Astrocyte (in vitro differentiated cells and primary cell): Measurements from ENCODE around the gene MLLT10. TPM values are rescaled to one million over a fixed set of nuclear protein-coding genes. Genes with fewer than 3 reads are reported as not detected.

Source experiments
- DNase-seq: peaks from one replicate; pipeline ENCODE4 v3.0.0-alpha.2; 2010; ENCODE audit warnings: low read depth
- FAIRE-seq: peaks from 2 replicates; lab custom pipeline; 2011; peaks lifted over from hg19 to GRCh38; lab: Jason Lieb, UNC
- H2AFZ ChIP-seq: 2 replicates; pipeline ENCODE4 v1.6.0; 2012; ENCODE audit warnings: low read depth, low read length, inconsistent platforms
- H3K27ac ChIP-seq: 2 replicates; pipeline ENCODE4 v1.5.1; 2011; ENCODE audit warnings: low read depth, low read length, inconsistent platforms
- H3K27me3 ChIP-seq: 2 replicates; pipeline ENCODE4 v1.6.0; 2011; ENCODE audit warnings: low read length, inconsistent platforms; ENCODE audit not compliant: insufficient read depth
- H3K36me3 ChIP-seq: 2 replicates; pipeline ENCODE4 v1.5.1; 2011; ENCODE audit warnings: low read length, inconsistent platforms; ENCODE audit not compliant: insufficient read depth
- H3K4me1 ChIP-seq: 2 replicates; pipeline ENCODE4 v1.5.1; 2011; ENCODE audit warnings: low read length, inconsistent platforms; ENCODE audit not compliant: insufficient read depth
- H3K4me2 ChIP-seq: 2 replicates; pipeline ENCODE4 v1.6.0; 2012; ENCODE audit warnings: low read length, inconsistent platforms
- H3K4me3 ChIP-seq: 2 replicates; pipeline ENCODE4 v1.5.1; 2011; ENCODE audit warnings: low read depth, mild to moderate bottlenecking, low read length, inconsistent platforms; ENCODE audit not compliant: insufficient read depth
- H3K79me2 ChIP-seq: 2 replicates; pipeline ENCODE4 v1.6.0; 2012; ENCODE audit warnings: mild to moderate bottlenecking, low read length, inconsistent platforms; ENCODE audit not compliant: insufficient read depth
- H3K9ac ChIP-seq: 2 replicates; pipeline ENCODE4 v1.6.0; 2012; ENCODE audit warnings: mild to moderate bottlenecking, low read length, inconsistent platforms
- H3K9me3 ChIP-seq: 2 replicates; pipeline ENCODE4 v1.5.1; 2012; ENCODE audit warnings: low read depth, mild to moderate bottlenecking, low read length, inconsistent platforms; ENCODE audit not compliant: insufficient read depth
- H4K20me1 ChIP-seq: 2 replicates; pipeline ENCODE4 v1.6.0; 2012; ENCODE audit warnings: low read length, inconsistent platforms; ENCODE audit not compliant: insufficient read depth
- H3K27ac Mint-ChIP-seq: one replicate; pipeline ENCODE4 v1.8.0; 2021; ENCODE audit warnings: mild to moderate bottlenecking, mixed read lengths; ENCODE audit not compliant: unreplicated experiment
- H3K27me3 Mint-ChIP-seq: one replicate; pipeline ENCODE4 v1.8.0; 2021; ENCODE audit warnings: low read depth, mixed read lengths; ENCODE audit not compliant: unreplicated experiment
- H3K36me3 Mint-ChIP-seq: one replicate; pipeline ENCODE4 v1.8.0; 2021; ENCODE audit warnings: low read depth, mixed read lengths; ENCODE audit not compliant: unreplicated experiment
- H3K4me1 Mint-ChIP-seq: one replicate; pipeline ENCODE4 v1.8.0; 2021; ENCODE audit warnings: low read depth, mixed read lengths; ENCODE audit not compliant: unreplicated experiment
- H3K4me3 Mint-ChIP-seq: one replicate; pipeline ENCODE4 v1.8.0; 2021; ENCODE audit warnings: mild to moderate bottlenecking, moderate library complexity, mixed read lengths; ENCODE audit not compliant: unreplicated experiment
- H3K9me3 Mint-ChIP-seq: one replicate; pipeline ENCODE4 v1.8.0; 2021; ENCODE audit warnings: mild to moderate bottlenecking, mixed read lengths; ENCODE audit not compliant: unreplicated experiment
- EZH2 ChIP-seq: IDR thresholded peaks from 2 replicates; pipeline ENCODE4 v1.6.1; 2012; ENCODE audit warnings: mild to moderate bottlenecking, low read length, inconsistent platforms; ENCODE audit not compliant: insufficient read depth
- total RNA-seq: library from RNA; stranded (reverse); gene quantifications from 2 replicates; pipeline ENCODE4 v1.2.1, GENCODE V29; 2021
- TF ChIP-seq, protein P1 (sequence below): IDR thresholded peaks from 2 replicates; pipeline ENCODE4 v1.5.1; 2011; ENCODE audit warnings: low read depth, mild to moderate bottlenecking, inconsistent platforms, low read length, moderate library complexity; ENCODE audit not compliant: insufficient read depth

MLLT10 gene
- total RNA-seq, 1 donor from 2014 or later: 46.9 TPM

DNA sequence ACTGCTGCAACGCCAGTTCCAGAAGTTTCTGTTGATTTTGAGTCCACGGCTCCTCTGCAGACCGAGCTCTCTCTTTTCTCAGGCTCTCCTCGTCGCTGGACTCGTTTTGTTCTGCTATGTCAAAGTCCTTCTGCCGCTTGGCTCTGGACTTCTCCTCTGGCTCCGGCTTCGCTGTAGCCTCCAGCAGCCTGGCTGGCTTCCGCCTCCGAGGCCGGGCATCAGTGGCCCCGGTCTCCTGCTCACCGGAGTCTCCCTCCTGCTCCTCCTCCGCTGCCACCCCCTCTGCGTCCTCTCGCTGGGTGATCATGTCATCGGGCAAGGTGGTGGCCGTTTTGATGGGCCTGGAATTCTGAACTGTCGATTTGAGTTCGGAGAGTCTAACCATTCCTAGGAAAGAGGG, 225.2 kb downstream of the MLLT10 start:
- no peak for FAIRE-seq
- H3K79me2 ChIP-seq: no peaks in the 10 kb centered on the region
- no peaks in the 10 kb centered on the region for H3K27me3 ChIP-seq
- Mint-ChIP-seq H3K27ac (no peak overlapping the region), H3K4me3 (no peak overlapping the region), H3K36me3 (peaks cover 11% of the 10 kb centered on the region), H3K9me3 (no peaks in the 10 kb centered on the region), H3K27me3 (no peaks in the 10 kb centered on the region), H3K4me1 (peaks cover 6% of the 10 kb centered on the region)
- no peak overlapping the region for H3K27ac ChIP-seq
- H3K9me3 ChIP-seq: no peaks in the 10 kb centered on the region
- H3K36me3 ChIP-seq: peaks cover 5% of the 10 kb centered on the region
- no peak overlapping the region for H2AFZ ChIP-seq
- H3K9ac ChIP-seq: no peak overlapping the region
- DNase-seq: no peak
- H4K20me1 ChIP-seq: no peaks in the 10 kb centered on the region
- no peak for TF ChIP-seq EZH2
- TF ChIP-seq, protein P1, sequence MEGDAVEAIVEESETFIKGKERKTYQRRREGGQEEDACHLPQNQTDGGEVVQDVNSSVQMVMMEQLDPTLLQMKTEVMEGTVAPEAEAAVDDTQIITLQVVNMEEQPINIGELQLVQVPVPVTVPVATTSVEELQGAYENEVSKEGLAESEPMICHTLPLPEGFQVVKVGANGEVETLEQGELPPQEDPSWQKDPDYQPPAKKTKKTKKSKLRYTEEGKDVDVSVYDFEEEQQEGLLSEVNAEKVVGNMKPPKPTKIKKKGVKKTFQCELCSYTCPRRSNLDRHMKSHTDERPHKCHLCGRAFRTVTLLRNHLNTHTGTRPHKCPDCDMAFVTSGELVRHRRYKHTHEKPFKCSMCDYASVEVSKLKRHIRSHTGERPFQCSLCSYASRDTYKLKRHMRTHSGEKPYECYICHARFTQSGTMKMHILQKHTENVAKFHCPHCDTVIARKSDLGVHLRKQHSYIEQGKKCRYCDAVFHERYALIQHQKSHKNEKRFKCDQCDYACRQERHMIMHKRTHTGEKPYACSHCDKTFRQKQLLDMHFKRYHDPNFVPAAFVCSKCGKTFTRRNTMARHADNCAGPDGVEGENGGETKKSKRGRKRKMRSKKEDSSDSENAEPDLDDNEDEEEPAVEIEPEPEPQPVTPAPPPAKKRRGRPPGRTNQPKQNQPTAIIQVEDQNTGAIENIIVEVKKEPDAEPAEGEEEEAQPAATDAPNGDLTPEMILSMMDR: no peak
- no peak overlapping the region for H3K4me2 ChIP-seq
- H3K4me3 ChIP-seq: no peak overlapping the region
- H3K4me1 ChIP-seq: no peaks in the 10 kb centered on the region

GRCh38 chr10:21760332-21760731, 226.3 kb downstream of the MLLT10 start:
- H3K9ac ChIP-seq: no peak overlapping the region
- no peak overlapping the region for H3K4me3 Mint-ChIP-seq
- peaks cover 6% of the 10 kb centered on the region for H3K4me1 Mint-ChIP-seq
- H3K4me2 ChIP-seq: no peak overlapping the region
- peaks cover 11% of the 10 kb centered on the region for H3K36me3 Mint-ChIP-seq
- H4K20me1 ChIP-seq: no peaks in the 10 kb centered on the region
- no peak overlapping the region for H3K27ac ChIP-seq
- TF ChIP-seq, protein P1: no peak
- no peak for TF ChIP-seq EZH2
- no peak overlapping the region for H3K4me3 ChIP-seq
- H3K27ac Mint-ChIP-seq: no peak overlapping the region
- H3K27me3 ChIP-seq: no peaks in the 10 kb centered on the region
- FAIRE-seq (no peak), DNase-seq (no peak)
- no peak overlapping the region for H2AFZ ChIP-seq
- no peaks in the 10 kb centered on the region for H3K27me3 Mint-ChIP-seq
- H3K4me1 ChIP-seq: no peaks in the 10 kb centered on the region
- H3K36me3 ChIP-seq: peaks cover 5% of the 10 kb centered on the region
- H3K9me3 Mint-ChIP-seq: no peaks in the 10 kb centered on the region
- H3K9me3 ChIP-seq: no peaks in the 10 kb centered on the region
- no peaks in the 10 kb centered on the region for H3K79me2 ChIP-seq

DNA sequence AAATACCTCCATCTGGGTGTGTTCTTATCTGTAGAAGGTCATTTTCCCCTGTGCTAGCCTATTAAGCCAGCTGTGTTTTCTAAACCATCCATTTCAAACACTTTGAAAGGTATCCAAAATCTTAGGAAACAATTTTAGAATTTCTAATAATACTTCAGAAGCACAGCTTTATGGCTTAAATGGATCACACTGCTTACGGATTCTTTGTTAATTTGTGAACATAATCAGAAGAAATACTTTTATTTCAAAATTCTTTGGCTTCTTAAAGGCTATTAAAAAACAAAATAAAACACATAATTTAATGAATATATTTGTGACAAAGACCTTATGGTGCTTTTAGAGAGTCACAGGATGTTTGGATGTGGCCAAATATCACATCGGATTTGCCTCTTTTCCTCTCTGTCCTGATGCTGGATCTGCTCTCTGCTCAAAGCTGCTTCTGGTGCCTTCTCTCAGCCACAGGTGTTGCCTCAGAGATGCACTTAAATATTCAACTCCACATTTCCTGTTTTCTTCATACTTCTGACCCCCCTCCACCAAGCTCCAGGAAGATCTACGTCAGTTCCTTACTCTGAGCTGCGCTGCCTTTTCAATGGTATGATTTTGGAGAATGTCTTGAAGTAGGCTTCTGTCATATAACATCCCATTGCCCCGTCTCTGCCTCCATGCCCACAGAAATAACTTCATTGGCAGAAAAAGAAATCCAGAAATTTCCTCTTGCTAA, 230.6 kb downstream of the MLLT10 start:
- no peaks in the 10 kb centered on the region for H3K4me1 ChIP-seq
- Mint-ChIP-seq H3K9me3 (no peaks in the 10 kb centered on the region), H3K4me3 (no peak overlapping the region), H3K27ac (no peak overlapping the region), H3K27me3 (no peaks in the 10 kb centered on the region), H3K36me3 (peaks cover 4% of the 10 kb centered on the region), H3K4me1 (no peaks in the 10 kb centered on the region)
- H2AFZ ChIP-seq: no peak overlapping the region
- no peak overlapping the region for H3K27ac ChIP-seq
- no peak overlapping the region for H3K4me2 ChIP-seq
- no peaks in the 10 kb centered on the region for H3K79me2 ChIP-seq
- no peaks in the 10 kb centered on the region for H3K27me3 ChIP-seq
- no peaks in the 10 kb centered on the region for H4K20me1 ChIP-seq
- no peak overlapping the region for H3K9ac ChIP-seq
- peaks cover 3% of the 10 kb centered on the region for H3K36me3 ChIP-seq
- DNase-seq: no peak
- no peak overlapping the region for H3K4me3 ChIP-seq
- no peak for FAIRE-seq
- H3K9me3 ChIP-seq: no peaks in the 10 kb centered on the region
- TF ChIP-seq, protein P1: no peak
- no peak for TF ChIP-seq EZH2
